ENCODE measurements around the gene AVPR2.
A peak's percentile ranks its signal among the peaks of the same experiment; 100 is the strongest.

Gene AVPR2

GRCh38 chrX:153930011-153930910 lies 25.8 kb downstream of the AVPR2 start:
- ChIA-PET CTCF (interaction anchor here (0.7 to 14.7 kb wide), 4 partner anchors 8 to 201 kb away, joined by 3 to 267 read pairs (median 3); partner anchors contain the start of gene RENBP), POLR2A (interaction anchor here (0.6 to 4.2 kb wide), 4 partner anchors 17 to 967 kb away, joined by 3 to 67 read pairs (median 4); partner anchors contain the start of genes HCFC1 and TMEM187)
- TF ChIP-seq ZNF18 (tag by site-specific recombination; IDR thresholded peaks at IDR 0.05): no peak
- no peak for TF ChIP-seq ZNF140 (tag by site-specific recombination; IDR thresholded peaks at IDR 0.05)
- no peak for TF ChIP-seq CTCF (tag by site-specific recombination; IDR thresholded peaks at IDR 0.05)
- no peak for TF ChIP-seq MZF1 (tag by site-specific recombination; IDR thresholded peaks at IDR 0.05; ENCODE audit: borderline replicate concordance)
- TF ChIP-seq ZNF513 (tag by site-specific recombination; IDR thresholded peaks at IDR 0.05): no peak
- no peak for TF ChIP-seq ZNF645 (tag by site-specific recombination; IDR thresholded peaks at IDR 0.05)
- TF ChIP-seq SALL2 (tag by site-specific recombination; IDR thresholded peaks at IDR 0.05; ENCODE audit: borderline replicate concordance): no peak
- TF ChIP-seq ZNF391 (tag by site-specific recombination; IDR thresholded peaks at IDR 0.05; ENCODE audit: borderline replicate concordance, low read depth): no peak
- no peak for TF ChIP-seq ZNF211 (tag by site-specific recombination; IDR thresholded peaks at IDR 0.05; ENCODE audit: low read depth)
- no peak for TF ChIP-seq ZNF660 (tag by site-specific recombination; IDR thresholded peaks at IDR 0.05)
- TF ChIP-seq YY1 (tag by site-specific recombination; IDR thresholded peaks at IDR 0.05): no peak
- TF ChIP-seq ZNF133 (tag by site-specific recombination; IDR thresholded peaks at IDR 0.05): no peak
- no peak for TF ChIP-seq ZFP37 (tag by site-specific recombination; IDR thresholded peaks at IDR 0.05)

GRCh38 chrX:153931151-153931550 lies 26.7 kb downstream of the AVPR2 start:
- 0 out of 2 replicates have a peak overlapping the region, but pooled peaks have one; percentile 19 for H3K27ac ChIP-seq (ENCODE audit: extremely low read depth, low read depth, low read length)
- TF ChIP-seq OSR2 (tag by site-specific recombination; IDR thresholded peaks at IDR 0.05) (no peak), ZNF138 (tag by site-specific recombination; IDR thresholded peaks at IDR 0.05; ENCODE audit: borderline replicate concordance) (no peak), ZNF266 (tag by site-specific recombination; IDR thresholded peaks at IDR 0.05; ENCODE audit: low read depth) (no peak)
- peaks cover 17% of the 10 kb centered on the region for H3K4me1 ChIP-seq (ENCODE audit: control insufficient read depth, insufficient read depth, low read length)
- H3K4me3 ChIP-seq (ENCODE audit: low read depth, low read length): no peak overlapping the region
- no peaks in the 10 kb centered on the region for H3K9me3 ChIP-seq (ENCODE audit: control insufficient read depth, insufficient read depth, low read depth, low read length)
- H3K36me3 ChIP-seq (ENCODE audit: control insufficient read depth in 2 of 2, insufficient read depth in 1 of 2, low read length in 2 of 2): peaks cover 23 to 48% of the 10 kb centered on the region in 2 experiments
- POLR2A ChIA-PET: interaction anchor here (0.7 kb wide), 1 partner anchor 40 kb away, joined by 3 read pairs; the partner anchor contains the start of gene HCFC1
- CTCF ChIA-PET: interaction anchor here (0.7 to 14.7 kb wide), 2 partner anchors 8 to 18 kb away, joined by 3 to 267 read pairs; partner anchors contain the start of gene RENBP

More at GRCh38 chrX:153930011-153930910, 25.8 kb downstream of the AVPR2 start:
- Histone ChIP-seq H3K9me3 (ENCODE audit: control insufficient read depth, insufficient read depth, low read depth, low read length) (no peaks in the 10 kb centered on the region), H3K27ac (ENCODE audit: extremely low read depth, low read depth, low read length) (no peak overlapping the region), H3K4me3 (ENCODE audit: low read depth, low read length) (no peak overlapping the region), H3K4me1 (ENCODE audit: control insufficient read depth, insufficient read depth, low read length) (peaks cover 15% of the 10 kb centered on the region), H3K36me3 (ENCODE audit: control insufficient read depth in 2 of 2, insufficient read depth in 1 of 2, low read length in 2 of 2) (peaks cover 23 to 48% of the 10 kb centered on the region in 2 experiments)
